Neural cell (in vitro differentiated cells): ENCODE measurements around the gene ADAR.

ENCODE experiments used
- MXI1 ChIP-seq: fragments of 450-650 bp; conservative IDR thresholded peaks from 2 replicates; pipeline ENCODE4 v1.6.1; 2014; ENCODE audit warnings: antibody characterized with exemption, mild to moderate bottlenecking; ENCODE audit not compliant: poor library complexity, severe bottlenecking
- TF ChIP-seq, protein P1 (sequence below): fragments of 450-650 bp; IDR thresholded peaks from 2 replicates; pipeline ENCODE4 v1.5.1; 2014; ENCODE audit warnings: antibody characterized with exemption, mild to moderate bottlenecking, moderate library complexity; ENCODE audit not compliant: poor library complexity, severe bottlenecking

DNA sequence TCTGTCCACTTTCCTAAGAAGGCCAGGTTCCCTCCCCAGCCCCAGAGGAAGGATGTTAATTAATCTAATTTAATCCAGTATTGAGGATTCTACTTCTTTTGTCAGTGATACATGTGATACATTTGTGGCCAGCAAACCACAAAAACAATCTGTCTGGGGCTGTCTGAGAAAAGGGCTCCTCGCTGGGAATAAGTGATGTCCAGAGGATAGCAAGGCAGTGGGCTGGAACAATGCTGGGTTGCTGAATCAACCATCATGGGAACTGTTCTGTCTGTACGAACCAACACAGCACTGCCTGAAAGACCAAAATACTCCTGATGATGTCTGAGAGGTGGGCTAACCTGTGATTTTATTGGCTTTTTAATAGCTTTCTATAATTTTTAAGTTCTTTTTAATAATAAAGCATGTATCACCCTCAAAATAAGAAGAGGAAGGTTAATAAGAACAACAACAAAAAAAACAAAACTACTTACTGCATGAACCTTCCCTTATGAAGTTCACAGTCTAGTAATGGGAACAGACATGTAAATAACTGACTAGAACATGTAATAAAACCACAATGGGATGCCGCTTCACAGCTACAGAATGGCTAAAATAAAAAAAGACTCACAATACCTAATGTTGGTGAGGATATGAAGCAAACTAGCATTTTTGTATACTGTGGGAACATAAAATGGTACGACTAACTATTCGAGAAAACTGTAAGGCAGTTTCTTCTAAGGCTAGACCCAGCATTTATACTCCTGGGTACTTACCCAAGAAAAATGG is 11.4 kb upstream of the ADAR start:
- TF ChIP-seq, protein P1, sequence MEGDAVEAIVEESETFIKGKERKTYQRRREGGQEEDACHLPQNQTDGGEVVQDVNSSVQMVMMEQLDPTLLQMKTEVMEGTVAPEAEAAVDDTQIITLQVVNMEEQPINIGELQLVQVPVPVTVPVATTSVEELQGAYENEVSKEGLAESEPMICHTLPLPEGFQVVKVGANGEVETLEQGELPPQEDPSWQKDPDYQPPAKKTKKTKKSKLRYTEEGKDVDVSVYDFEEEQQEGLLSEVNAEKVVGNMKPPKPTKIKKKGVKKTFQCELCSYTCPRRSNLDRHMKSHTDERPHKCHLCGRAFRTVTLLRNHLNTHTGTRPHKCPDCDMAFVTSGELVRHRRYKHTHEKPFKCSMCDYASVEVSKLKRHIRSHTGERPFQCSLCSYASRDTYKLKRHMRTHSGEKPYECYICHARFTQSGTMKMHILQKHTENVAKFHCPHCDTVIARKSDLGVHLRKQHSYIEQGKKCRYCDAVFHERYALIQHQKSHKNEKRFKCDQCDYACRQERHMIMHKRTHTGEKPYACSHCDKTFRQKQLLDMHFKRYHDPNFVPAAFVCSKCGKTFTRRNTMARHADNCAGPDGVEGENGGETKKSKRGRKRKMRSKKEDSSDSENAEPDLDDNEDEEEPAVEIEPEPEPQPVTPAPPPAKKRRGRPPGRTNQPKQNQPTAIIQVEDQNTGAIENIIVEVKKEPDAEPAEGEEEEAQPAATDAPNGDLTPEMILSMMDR, result no peak
- TF ChIP-seq MXI1, result no peak
